DND-41 (cell line): ENCODE data around the gene PDE7B.

Experiments used
- EZH2 ChIP-seq: IDR thresholded peaks from 3 replicates; pipeline ENCODE4 v1.6.1; 2012; ENCODE audit warnings: borderline replicate concordance, low read depth, mild to moderate bottlenecking, moderate library complexity, low read length, inconsistent platforms; ENCODE audit not compliant: severe bottlenecking
- TF ChIP-seq, protein P1 (sequence below): IDR thresholded peaks from 2 replicates; pipeline ENCODE4 v1.5.1; 2012; ENCODE audit warnings: borderline replicate concordance, low read length, moderate library complexity, mild to moderate bottlenecking; ENCODE audit not compliant: poor library complexity, severe bottlenecking; ENCODE audit errors: extremely low read depth

DNA sequence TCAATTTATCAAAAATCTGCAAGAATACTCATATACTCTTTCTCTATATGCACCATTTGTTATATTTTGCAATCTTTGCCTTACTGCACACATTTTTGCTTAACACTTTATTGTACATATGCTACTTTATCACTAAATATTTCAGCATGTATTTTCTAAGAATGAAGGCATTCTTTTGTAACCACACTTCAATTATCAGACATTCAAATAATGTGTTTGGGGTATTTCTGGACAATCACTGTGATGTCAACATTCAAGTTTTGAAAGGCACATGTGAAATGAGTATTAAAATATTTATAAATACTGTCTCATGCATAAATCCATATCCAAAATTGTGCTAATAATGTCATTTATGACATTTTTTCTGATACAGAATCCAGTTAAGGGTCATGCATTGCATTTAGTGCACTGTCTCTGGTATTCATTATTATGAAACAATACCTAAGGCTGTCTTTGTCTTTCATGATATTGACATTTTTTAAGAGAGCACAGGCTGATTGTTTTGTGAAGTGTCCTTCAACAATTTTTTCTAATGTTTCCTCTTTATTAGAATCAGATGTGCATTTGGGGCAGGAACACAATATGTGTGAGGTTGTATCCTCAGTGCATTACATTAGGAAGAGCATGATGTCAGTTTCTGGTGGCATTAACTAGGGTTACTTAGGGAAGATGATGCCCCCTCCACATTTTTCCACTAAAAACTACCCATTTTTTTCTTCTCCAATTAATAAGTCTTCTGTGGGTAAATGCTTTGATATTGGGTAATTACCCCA lies 292.9 kb downstream of the PDE7B start:
- TF ChIP-seq, protein P1, sequence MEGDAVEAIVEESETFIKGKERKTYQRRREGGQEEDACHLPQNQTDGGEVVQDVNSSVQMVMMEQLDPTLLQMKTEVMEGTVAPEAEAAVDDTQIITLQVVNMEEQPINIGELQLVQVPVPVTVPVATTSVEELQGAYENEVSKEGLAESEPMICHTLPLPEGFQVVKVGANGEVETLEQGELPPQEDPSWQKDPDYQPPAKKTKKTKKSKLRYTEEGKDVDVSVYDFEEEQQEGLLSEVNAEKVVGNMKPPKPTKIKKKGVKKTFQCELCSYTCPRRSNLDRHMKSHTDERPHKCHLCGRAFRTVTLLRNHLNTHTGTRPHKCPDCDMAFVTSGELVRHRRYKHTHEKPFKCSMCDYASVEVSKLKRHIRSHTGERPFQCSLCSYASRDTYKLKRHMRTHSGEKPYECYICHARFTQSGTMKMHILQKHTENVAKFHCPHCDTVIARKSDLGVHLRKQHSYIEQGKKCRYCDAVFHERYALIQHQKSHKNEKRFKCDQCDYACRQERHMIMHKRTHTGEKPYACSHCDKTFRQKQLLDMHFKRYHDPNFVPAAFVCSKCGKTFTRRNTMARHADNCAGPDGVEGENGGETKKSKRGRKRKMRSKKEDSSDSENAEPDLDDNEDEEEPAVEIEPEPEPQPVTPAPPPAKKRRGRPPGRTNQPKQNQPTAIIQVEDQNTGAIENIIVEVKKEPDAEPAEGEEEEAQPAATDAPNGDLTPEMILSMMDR: no peak
- no peak for TF ChIP-seq EZH2
